Activated T-helper 9 cell treated with anti-CD3 and anti-CD28 coated beads, Interleukin-2, amount 50 U/mL, for 16 hours (primary cell): ENCODE measurements around the gene MS4A1.
"Not testable (repeated sequence)": the region's sequence is repeated elsewhere in the genome, so short reads cannot be mapped to it uniquely, and the experiment has no call there.

ENCODE experiments used
- DNase-seq: peaks from one replicate; pipeline ENCODE4 v3.0.0-alpha.2; 2020; ENCODE audit warnings: low read depth

MS4A1 gene

GRCh38 chr11:60502221-60502775 lies 46.7 kb downstream of the MS4A1 start:
- no peak for DNase-seq

GRCh38 chr11:60504219-60504905 lies 48.7 kb downstream of the MS4A1 start:
- DNase-seq: no peak

- DNase-seq: not testable (repeated sequence)
Observed at GRCh38 chr11:60509609-60510008, 54.0 kb downstream of the MS4A1 start.

GRCh38 chr11:60510209-60510608 lies 54.6 kb downstream of the MS4A1 start:
- not testable (repeated sequence) for DNase-seq

GRCh38 chr11:60511393-60511792 lies 55.7 kb downstream of the MS4A1 start:
- DNase-seq: no peak

GRCh38 chr11:60512651-60513225 lies 57.1 kb downstream of the MS4A1 start:
- no peak for DNase-seq

- DNase-seq: no peak
Observed at GRCh38 chr11:60513496-60514460, 58.1 kb downstream of the MS4A1 start.

GRCh38 chr11:60515144-60515855 lies 59.7 kb downstream of the MS4A1 start, which contains the start of gene MS4A13:
Gene MS4A13, plus strand, starts transcription at chr11:60515392. Its CDS starts 2,692 bp downstream, at chr11:60518084.
- DNase-seq: no peak
